Measurements from ENCODE around the gene GJD3.

GJD3 gene

DNA sequence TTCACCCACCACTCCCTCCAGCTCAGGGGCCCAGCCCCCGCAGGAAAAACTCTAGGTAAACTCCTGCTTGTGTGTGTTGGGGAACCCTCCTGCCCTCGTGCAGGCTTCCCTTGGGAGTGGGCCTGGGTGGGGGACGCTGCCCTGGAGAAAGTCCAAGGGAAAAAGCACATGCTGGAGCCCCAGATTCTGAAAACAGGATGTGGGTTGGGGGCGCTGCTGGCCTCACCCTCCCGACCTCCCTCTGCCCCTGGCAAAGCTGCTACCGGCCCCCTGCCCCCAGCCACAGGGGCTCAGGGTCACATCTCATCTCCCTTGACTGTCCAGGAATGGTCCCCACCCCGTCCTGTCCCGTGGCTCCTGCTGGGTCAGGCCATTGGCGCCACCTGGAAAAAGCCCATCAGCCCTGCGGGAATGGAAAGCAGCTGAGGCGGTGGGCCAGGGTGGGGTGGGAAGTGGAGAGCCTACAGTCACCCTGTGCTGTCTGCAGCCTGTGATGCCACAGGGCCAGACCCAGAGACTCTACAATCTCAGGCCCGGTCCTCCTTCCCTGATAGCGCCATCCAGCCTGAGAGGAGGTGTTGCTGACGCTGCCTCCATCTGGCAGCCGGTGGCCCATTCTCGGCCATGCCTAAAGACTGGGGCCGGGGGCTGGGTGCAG, 2.5 kb upstream of the GJD3 start:
- no peak for DNase-seq

- no peak for DNase-seq
Observed at GRCh38 chr17:40366076-40366860, 1.7 kb upstream of the GJD3 start.

GRCh38 chr17:40364906-40365305, 369 bp upstream of the GJD3 start:
- no peak for DNase-seq

- DNase-seq, result no peak
Observed at GRCh38 chr17:40363111-40363827, 1.3 kb downstream of the GJD3 start.

DNA sequence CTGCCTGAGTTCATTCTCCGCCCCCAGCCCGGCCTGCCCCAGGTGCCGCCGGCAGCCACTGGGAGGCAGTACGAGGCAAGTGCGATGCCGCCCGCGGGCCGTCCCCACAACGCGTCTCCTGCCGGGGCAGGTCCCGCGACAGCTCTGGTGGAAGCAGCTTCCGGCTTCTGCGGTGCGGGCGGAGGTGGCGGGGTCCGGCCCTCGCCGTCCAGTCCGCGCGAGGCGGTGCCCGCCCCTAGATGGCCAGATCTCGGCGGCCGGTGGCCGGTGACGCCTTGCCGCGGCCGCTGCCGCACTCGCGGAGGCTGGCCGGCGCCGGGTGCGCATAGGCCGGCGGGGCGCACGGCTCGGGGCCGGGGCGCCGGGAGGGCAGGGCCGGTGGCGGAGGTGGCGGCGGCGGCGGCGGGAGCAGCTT, 1.8 kb downstream of the GJD3 start:
- DNase-seq, result no peak

DNA sequence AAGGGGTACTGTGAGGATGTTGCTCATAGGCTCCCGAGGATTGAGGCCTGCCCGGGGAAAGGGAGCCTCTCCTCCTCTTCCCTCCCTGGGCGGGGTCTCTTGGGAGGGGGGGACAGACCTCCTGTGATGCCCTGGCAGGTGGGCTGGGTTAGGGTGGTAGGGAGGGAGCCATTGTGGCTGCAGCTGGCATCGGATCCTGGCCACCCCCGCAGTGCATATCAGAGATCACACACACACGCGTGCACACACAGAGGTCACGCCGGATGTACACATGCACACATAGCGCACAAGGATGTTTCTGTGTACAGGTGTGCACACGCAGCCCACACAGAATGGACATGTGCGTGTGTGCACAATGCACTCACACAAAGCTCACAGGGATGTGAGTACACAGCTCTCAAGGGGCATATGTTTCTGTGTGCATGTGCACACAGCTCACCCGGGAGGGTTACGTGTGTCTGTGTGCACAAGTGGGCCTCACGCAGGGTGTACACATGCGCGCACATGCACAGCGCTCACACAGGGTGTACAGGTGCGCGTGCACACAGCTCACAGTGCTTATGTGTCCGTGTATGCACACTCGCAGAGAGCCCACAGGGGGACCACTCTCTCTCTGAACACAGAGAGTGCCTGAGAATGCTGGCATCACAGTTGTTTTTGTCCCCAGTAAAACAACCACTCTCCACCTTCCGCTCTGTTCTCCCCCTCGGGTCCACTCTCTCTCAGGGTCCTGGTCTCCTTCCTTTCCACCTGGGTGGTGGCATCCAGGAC, 2.4 kb downstream of the GJD3 start:
- DNase-seq, result no peak

GRCh38 chr17:40361063-40361924, 3.2 kb downstream of the GJD3 start:
- no peak for DNase-seq

GRCh38 chr17:40360091-40360490, 4.4 kb downstream of the GJD3 start:
- DNase-seq, result no peak

GRCh38 chr17:40358323-40359038, 6.1 kb downstream of the GJD3 start:
- DNase-seq, result peak; percentile 62 to 70

- no peak for DNase-seq
Observed at GRCh38 chr17:40356990-40357881, 7.3 kb downstream of the GJD3 start.

DNA sequence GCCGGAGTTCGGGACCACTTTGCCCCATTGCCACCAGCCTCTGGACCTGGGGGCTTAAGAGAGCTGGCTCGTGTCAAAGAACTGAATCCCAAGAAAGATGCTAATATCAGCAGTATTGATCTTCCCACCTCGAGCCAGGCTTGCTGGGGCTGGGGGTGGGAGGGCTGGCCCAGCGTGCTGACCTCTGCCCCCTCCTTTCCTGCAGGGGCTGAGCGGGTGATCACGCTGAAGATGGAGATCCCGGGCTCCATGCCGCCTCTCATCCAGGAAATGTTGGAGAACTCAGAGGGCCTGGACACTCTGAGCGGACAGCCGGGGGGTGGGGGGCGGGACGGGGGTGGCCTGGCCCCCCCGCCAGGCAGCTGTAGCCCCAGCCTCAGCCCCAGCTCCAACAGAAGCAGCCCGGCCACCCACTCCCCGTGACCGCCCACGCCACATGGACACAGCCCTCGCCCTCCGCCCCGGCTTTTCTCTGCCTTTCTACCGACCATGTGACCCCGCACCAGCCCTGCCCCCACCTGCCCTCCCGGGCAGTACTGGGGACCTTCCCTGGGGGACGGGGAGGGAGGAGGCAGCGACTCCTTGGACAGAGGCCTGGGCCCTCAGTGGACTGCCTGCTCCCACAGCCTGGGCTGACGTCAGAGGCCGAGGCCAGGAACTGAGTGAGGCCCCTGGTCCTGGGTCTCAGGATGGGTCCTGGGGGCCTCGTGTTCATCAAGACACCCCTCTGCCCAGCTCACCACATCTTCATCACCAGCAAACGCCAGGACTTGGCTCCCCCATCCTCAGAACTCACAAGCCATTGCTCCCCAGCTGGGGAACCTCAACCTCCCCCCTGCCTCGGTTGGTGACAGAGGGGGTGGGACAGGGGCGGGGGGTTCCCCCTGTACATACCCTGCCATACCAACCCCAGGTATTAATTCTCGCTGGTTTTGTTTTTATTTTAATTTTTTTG, 8.5 kb downstream of the GJD3 start:
- no peak for DNase-seq

DNA sequence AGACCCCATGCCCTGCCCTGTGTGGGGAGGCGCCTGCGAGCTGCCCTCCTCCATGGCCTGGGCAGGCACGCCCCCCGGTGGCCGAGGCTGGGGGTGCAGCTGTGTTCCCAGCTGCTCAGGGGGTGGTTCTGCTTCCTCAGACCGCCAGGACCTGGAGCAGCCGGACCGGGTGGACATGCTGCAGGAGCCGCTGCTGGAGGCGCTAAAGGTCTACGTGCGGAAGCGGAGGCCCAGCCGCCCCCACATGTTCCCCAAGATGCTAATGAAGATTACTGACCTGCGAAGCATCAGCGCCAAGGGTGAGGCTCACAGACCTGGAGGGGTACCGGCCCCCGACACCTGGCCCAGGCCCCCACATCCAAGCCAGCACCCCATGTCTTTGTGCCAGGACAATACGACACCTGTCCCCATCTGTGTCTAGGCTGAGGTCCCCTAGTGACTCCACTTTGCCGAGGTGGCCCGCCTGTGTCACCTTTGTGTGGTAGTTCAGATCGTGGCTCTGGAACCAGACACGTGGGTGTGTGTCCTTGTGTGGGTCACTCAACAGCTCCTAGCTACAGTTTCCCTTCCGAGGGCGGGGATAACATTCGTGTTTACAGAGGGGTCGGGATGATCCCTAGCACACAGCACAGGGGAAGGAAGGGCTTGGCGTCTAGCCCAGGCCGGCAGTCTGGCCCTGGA, 9.3 kb downstream of the GJD3 start:
- peak in 1 of 2 donors; percentile 60 for DNase-seq

- no peak for DNase-seq
Observed at GRCh38 chr17:40354221-40355122, 10.1 kb downstream of the GJD3 start.

DNA sequence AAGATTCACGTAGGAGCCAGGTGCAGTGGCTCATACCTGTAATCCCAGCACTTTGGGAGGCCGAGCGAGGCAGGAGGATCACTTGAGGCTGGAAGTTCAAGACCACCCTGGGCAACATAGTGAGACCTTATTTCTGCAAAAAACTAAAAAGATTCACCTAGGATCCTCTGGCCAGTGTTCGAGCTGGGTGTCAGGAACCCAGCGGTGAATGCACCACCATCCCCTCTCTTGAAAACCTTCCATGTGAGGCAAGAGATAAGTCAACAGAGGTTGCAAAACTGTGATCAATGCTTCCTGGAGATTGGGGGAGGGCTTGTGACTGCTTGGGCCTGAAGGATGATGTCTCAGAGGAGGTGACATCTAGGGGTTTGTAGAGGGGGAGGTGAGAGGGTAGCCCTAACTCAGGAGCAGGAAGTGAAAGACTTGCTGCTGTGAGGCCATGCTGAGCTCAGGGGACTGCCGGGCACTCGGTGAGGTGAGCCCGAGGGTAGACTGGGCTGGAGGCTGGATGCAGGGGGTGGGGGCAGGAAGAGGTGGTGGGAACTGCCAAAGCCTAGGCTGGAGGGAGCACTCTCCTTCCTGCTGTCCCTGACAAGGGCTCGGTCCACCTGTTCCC, 11.7 kb downstream of the GJD3 start:
- no peak for DNase-seq

GRCh38 chr17:40352237-40352778, 12.2 kb downstream of the GJD3 start:
- no peak for DNase-seq
